ENCODE measurements around the gene SLC22A4. TPM values are rescaled to one million over a fixed set of nuclear protein-coding genes. Genes with fewer than 3 reads are reported as not detected.

SLC22A4 gene
- total RNA-seq, 1 donor from 2014 or later = 1.6 TPM

DNA sequence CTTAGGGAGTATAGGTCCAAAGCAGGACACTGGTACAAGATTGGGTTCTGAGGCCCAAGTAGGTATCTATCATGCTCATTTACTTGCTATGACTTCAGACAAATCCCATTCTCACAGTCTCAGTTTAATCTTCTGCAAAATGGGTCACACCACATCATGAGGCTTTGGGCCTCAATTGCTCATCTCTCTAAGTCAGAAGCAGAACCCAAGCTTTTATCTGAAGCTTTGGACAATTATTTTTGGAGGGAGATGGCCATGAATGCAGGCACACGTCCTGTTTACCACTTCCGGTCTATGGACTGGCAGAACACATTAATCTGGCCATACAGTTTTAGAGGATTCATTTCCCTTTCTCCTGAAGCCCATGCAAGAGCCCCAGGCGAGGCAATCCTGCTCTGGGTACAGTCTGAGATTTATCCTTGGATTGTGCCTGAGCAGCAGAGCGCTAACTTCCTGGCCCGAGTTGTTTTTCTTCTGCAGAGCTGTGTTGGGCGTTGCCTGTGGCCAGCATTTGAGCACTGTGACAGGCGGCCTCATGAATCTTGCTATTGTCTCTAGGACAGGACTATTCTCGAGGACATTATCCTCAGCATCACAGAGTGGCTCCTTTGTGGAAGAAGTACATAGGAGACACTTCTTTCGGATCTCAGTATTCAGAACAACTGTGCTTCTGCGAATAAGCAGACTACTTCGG lies 16.1 kb downstream of the SLC22A4 start:
- intact Hi-C loops (cut with DNase I) = no loop called here
- ATAC-seq (ENCODE audit: poor library complexity) (peak; percentile 26), DNase-seq (no peak)

DNA sequence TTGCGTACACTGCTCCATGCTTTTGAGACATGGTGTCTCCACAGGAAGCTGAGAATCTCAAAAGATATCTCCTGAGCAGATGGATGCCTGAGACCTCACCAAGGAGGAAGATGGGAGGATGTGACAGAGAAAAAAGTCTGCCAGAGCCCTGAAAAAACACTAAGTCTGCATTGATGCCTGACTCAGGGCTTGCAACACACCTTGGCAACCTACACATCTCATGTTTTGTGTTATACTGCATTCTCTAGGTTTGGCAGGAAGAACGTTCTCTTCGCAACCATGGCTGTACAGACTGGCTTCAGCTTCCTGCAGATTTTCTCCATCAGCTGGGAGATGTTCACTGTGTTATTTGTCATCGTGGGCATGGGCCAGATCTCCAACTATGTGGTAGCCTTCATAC lies 19.2 kb downstream of the SLC22A4 start:
- DNase-seq (no peak), ATAC-seq (ENCODE audit: poor library complexity) (no peak)
- intact Hi-C loops (cut with DNase I) = no loop called here

DNA sequence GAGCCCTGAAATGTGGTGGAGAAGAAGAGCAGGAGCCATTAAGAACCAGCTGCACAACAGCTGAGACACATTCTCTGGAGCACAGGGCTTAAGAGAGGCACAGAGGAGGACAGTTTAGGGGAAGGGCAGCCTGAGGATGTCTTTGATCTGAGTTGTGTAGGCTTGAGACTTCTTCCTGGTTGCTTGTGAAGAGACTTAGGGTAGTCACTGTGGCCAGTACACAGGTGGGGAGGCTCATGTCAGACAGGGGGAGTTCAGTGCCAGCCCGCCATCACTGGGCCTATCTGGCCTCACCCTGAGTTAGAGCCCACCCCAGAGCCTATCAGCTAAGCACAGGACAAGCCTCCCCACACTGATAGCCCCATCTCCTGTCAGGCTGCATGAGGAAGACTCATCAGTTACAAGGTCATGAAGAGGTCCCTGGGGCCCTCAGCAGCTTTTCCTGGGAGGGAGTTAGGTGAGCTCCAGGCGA lies 19.8 kb downstream of the SLC22A4 start:
- DNase-seq = no peak
- intact Hi-C loops (cut with DNase I) = no loop called here
- ATAC-seq (ENCODE audit: poor library complexity) = no peak

GRCh38 chr5:132315529-132316067 lies 21.4 kb downstream of the SLC22A4 start:
- no peak for ATAC-seq (ENCODE audit: poor library complexity)

GRCh38 chr5:132319975-132320374 lies 25.8 kb downstream of the SLC22A4 start:
- intact Hi-C loops (cut with DNase I) = no loop called here
- DNase-seq (no peak), ATAC-seq (ENCODE audit: poor library complexity) (peak; percentile 68)

More at GRCh38 chr5:132315529-132316067, 21.4 kb downstream of the SLC22A4 start:
- DNase-seq = no peak
- intact Hi-C loops (cut with DNase I) = no loop called here

DNA sequence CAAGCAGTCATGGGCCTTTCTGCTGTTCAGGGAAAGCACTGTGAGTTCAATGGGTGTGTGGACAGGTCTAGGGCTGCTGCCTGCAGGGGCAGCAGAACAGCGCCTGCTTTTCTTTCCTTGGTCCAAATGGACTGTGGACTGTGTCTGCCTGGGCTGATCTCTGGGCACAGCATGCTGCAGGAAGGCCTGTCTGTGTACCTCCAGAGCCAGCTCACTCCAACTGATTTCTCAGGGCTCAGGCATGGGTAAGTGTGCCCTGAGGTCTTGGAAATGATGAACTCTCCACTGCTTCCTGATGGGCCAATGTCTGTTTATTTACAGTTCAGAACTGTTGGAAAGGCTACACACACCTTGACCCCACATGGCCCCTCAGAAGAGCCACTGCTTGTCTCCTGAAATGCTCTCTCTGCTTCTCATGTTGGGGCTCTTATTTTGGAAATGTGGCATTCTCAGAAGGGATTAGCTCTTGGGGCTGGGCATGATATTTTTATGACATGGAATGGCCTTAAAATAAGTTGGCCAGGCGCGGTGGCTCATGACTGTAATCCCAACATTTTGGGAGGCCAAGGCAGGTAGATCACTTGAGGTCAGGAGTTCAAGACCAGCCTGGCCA lies 27.0 kb downstream of the SLC22A4 start:
- ATAC-seq (ENCODE audit: poor library complexity) = peak; percentile 14

GRCh38 chr5:132322266-132322665 lies 28.1 kb downstream of the SLC22A4 start:
- DNase-seq = no peak
- intact Hi-C loops (cut with DNase I) = no loop called here
- ATAC-seq (ENCODE audit: poor library complexity) = no peak

More for the DNA sequence above, 27.0 kb downstream of the SLC22A4 start:
- DNase-seq = no peak
- intact Hi-C loops (cut with DNase I) = no loop called here

- DNase-seq (no peak), ATAC-seq (ENCODE audit: poor library complexity) (no peak)
- intact Hi-C loops (cut with DNase I) = no loop called here
Observed at GRCh38 chr5:132323202-132323601, 29.0 kb downstream of the SLC22A4 start.

- ATAC-seq (ENCODE audit: poor library complexity) = no peak
- intact Hi-C loops (cut with DNase I) = no loop called here
- DNase-seq = no peak
Observed at GRCh38 chr5:132325691-132326090, 31.5 kb downstream of the SLC22A4 start.

- ATAC-seq (ENCODE audit: poor library complexity) (no peak), DNase-seq (no peak)
- intact Hi-C loops (cut with DNase I) = no loop called here
Observed at GRCh38 chr5:132327252-132327955, 33.2 kb downstream of the SLC22A4 start.

- DNase-seq = no peak
Observed at GRCh38 chr5:132334812-132335211, 40.6 kb downstream of the SLC22A4 start.

GRCh38 chr5:132335402-132335801 lies 41.2 kb downstream of the SLC22A4 start:
- intact Hi-C loops (cut with DNase I) = no loop called here
- ATAC-seq (ENCODE audit: poor library complexity) (no peak), DNase-seq (no peak)

More at GRCh38 chr5:132334812-132335211, 40.6 kb downstream of the SLC22A4 start:
- no peak for ATAC-seq (ENCODE audit: poor library complexity)
- intact Hi-C loops (cut with DNase I) = no loop called here

DNA sequence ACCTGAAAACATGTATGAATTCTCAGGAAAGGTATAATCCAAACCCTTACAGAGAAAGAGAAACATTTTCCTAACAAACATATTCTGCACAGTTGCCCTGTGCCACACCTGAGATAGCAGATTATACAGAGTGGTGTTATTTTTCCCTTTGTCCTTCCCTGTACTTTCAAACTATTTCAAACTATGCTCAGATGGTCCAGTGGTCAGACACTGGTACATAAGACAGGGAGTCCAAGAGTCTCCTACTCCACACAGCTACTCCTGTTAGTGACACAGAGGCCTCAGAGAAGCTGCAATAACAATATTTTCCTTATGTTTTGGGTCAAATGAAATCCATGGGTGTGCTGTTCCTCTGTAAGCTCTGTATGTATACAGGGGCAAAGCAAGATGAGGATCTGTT lies 45.3 kb downstream of the SLC22A4 start:
- DNase-seq (no peak), ATAC-seq (ENCODE audit: poor library complexity) (no peak)
- intact Hi-C loops (cut with DNase I) = no loop called here

DNA sequence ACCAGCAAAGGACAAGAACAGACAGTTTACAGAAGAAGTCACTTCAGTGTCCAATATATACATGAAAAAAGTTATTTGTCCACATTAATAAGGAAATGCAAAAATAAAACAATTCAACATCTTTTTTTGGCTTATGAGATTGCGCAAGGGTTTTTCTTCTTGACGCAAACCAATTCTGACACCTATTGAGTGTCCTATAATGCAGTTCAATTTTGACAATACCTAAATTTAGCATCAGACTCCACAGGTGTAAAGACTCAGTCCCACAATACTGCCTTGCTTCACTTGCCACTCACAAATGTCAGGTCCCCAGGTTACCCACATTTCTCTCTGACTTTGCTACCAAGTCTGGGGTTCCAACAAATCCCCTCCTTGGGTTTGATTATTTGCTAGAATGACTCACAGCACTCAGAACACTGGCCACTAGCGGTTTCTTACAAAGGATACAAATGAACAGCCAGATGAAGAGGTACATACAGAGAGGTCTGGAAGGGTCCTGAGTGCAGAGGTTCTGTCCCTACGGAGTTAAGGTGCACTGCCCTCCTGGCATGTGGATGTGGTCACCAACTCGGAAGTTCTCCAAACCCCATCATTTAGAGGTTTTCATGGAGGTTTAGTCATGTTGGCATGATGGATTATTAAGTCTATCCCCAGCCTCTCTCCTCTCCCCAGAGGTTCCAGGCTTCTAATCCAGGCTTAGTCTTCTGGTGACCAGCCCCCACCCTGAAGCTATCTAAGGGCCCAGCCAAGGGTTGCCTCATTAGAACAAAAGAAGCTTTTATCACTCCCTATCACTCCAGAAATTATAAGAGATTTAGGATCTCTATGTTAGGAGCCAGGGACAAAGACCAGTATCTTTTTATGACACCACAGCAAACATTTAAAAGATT lies 48.3 kb downstream of the SLC22A4 start:
- ATAC-seq (ENCODE audit: poor library complexity) (peak; percentile 69), DNase-seq (no peak)
- intact Hi-C loops (cut with DNase I) = no loop called here

- ATAC-seq (ENCODE audit: poor library complexity) = peak; percentile 44
- intact Hi-C loops (cut with DNase I) = no loop called here
- DNase-seq = no peak
Observed at GRCh38 chr5:132344775-132345514, 50.8 kb downstream of the SLC22A4 start.

DNA sequence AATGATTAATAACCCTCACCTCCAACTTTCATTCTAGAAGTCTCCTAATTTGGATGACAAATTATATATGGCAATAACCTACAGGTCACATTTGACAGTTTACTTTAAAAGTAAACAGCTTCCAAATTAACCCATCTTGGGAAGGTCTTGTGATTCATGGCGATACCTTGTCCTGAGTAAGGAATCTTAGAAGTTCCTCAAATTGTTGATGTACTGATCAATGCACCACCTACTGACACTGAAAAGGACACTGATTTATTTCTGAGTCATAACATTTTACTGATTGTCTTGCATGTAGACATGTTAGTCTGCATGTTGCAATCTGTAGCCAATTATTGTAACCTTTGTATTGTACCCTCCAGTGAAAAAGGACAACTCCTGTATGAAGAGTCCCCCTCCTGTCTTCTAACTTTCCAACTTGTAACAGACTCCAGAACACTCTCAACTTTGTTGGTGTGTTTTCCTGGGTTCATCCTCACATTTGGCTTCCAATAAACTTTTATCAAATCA lies 59.3 kb downstream of the SLC22A4 start:
- intact Hi-C loops (cut with DNase I) = no loop called here
- ATAC-seq (ENCODE audit: poor library complexity) = no peak

GRCh38 chr5:132354381-132355139 lies 60.4 kb downstream of the SLC22A4 start:
- intact Hi-C loops (cut with DNase I) = no loop called here
- ATAC-seq (ENCODE audit: poor library complexity) = no peak
- no peak for DNase-seq

More for the DNA sequence above, 59.3 kb downstream of the SLC22A4 start:
- no peak for DNase-seq
